ENCODE data around the gene BICRA. TPM values are rescaled to one million over a fixed set of nuclear protein-coding genes. Genes with fewer than 3 reads are reported as not detected.

The BICRA gene
- polyA plus RNA-seq, 1 of the 3 experiments (the other 2 are of a cell fraction) = 1.4 TPM

GRCh38 chr19:47720669-47721422 lies 111.9 kb downstream of the BICRA start:
- H3K79me2 ChIP-seq (ENCODE audit: insufficient read depth) = peaks cover 84% of the 10 kb centered on the region
- H3K27ac ChIP-seq (ENCODE audit: low read depth in 2 of 2, low read length in 1 of 2) = peak overlapping the region in 1 of 2 experiments; percentile 94; a peak in 1 of 4 replicates

More at GRCh38 chr19:47720669-47721422, 111.9 kb downstream of the BICRA start:
- H3K4me2 ChIP-seq = peak overlapping the region; percentile 84; the same call in 1 of the 2 replicates
- no peaks in the 10 kb centered on the region for H3K27me3 ChIP-seq (ENCODE audit: insufficient read depth)
- peaks cover 19 to 21% of the 10 kb centered on the region in 2 experiments; a peak in 3 of 4 replicates for H3K4me1 ChIP-seq (ENCODE audit: control insufficient read depth in 1 of 2, insufficient read depth in 2 of 2, low read depth in 1 of 2, low read length in 1 of 2)
- H2AFZ ChIP-seq (ENCODE audit: low read depth) = no peak overlapping the region
- 91% methylated on average over 14 of the region's 14 CpGs for WGBS (ENCODE audit: low lambda C conversion rate)
- H4K20me1 ChIP-seq (ENCODE audit: insufficient read depth) = no peaks in the 10 kb centered on the region; the same call in 1 of the 2 replicates
- POLR2A ChIA-PET = no interaction called here
- H3K9ac ChIP-seq = no peak overlapping the region
- no peak for DNase-seq
- peaks cover 39% of the 10 kb centered on the region for H3F3A ChIP-seq (replicated peaks; ENCODE audit: insufficient read depth)
- H3K36me3 ChIP-seq (replicated peaks in 1 of 2; ENCODE audit: control insufficient read depth in 1 of 2, insufficient read depth in 2 of 2, low read length in 1 of 2) = peaks cover 1 to 36% of the 10 kb centered on the region in 2 experiments
- H3K9me2 ChIP-seq = no peaks in the 10 kb centered on the region
- TF ChIP-seq IRF3 (IDR thresholded peaks at IDR 0.05; ENCODE audit: low read depth, low read length) = no peak
- TF ChIP-seq CTCF (IDR thresholded peaks at IDR 0.05) = no peak
- no peak for TF ChIP-seq MXI1 (IDR thresholded peaks at IDR 0.05; ENCODE audit: low read depth, low read length)
- TF ChIP-seq TEAD4 (IDR thresholded peaks at IDR 0.05; ENCODE audit: borderline replicate concordance, insufficient read depth) = no peak
- no peak for TF ChIP-seq RFX5 (IDR thresholded peaks at IDR 0.05; ENCODE audit: low read length)
- no peak for TF ChIP-seq CHD2 (IDR thresholded peaks at IDR 0.05; ENCODE audit: low read length, partially characterized antibody)
- TF ChIP-seq RXRA (IDR thresholded peaks at IDR 0.05; ENCODE audit: borderline replicate concordance, low read depth) = no peak
- no peak for TF ChIP-seq USF2 (IDR thresholded peaks at IDR 0.05; ENCODE audit: borderline replicate concordance, low read depth, low read length)
- TF ChIP-seq YY1 (IDR thresholded peaks at IDR 0.05; ENCODE audit: low read depth) = no peak
- no peak for TF ChIP-seq FOSL2 (IDR thresholded peaks at IDR 0.05; ENCODE audit: borderline replicate concordance, low read depth)
- TF ChIP-seq MAX (IDR thresholded peaks at IDR 0.05; ENCODE audit: low read depth) = no peak
- CTCF ChIA-PET = no interaction called here
- H3K4me3 ChIP-seq (ENCODE audit: low read depth in 2 of 2, low read length in 1 of 2) = no peak overlapping the region
- no peaks in the 10 kb centered on the region for H3K9me3 ChIP-seq

Measured in SK-N-SH (cell line).